Pons (tissue), 1 donor: ENCODE results near the gene PTPRB.

Experiments
- DNase-seq: peaks from one replicate; pipeline ENCODE4 v3.0.0-alpha.2; 2016; ENCODE audit warnings: low spot score

PTPRB gene

GRCh38 chr12:70592664-70593063, 44.6 kb downstream of the PTPRB start:
- no peak for DNase-seq

- no peak for DNase-seq
Measured at GRCh38 chr12:70590549-70591226, 46.5 kb downstream of the PTPRB start.

GRCh38 chr12:70590051-70590450, 47.2 kb downstream of the PTPRB start:
- peak; percentile 80 for DNase-seq

GRCh38 chr12:70584332-70584731, 52.9 kb downstream of the PTPRB start:
- no peak for DNase-seq

GRCh38 chr12:70583251-70583650, 54.0 kb downstream of the PTPRB start:
- DNase-seq, result no peak

- DNase-seq, result no peak
Measured at GRCh38 chr12:70581208-70581607, 56.0 kb downstream of the PTPRB start.

- no peak for DNase-seq
Measured at GRCh38 chr12:70577283-70577634, 60.0 kb downstream of the PTPRB start.

- DNase-seq, result peak; percentile 95
Measured at GRCh38 chr12:70576341-70577282, 60.6 kb downstream of the PTPRB start.

- no peak for DNase-seq
Measured at GRCh38 chr12:70571705-70572268, 65.4 kb downstream of the PTPRB start.

GRCh38 chr12:70571029-70571428, 66.2 kb downstream of the PTPRB start:
- no peak for DNase-seq

- DNase-seq, result no peak
Measured at GRCh38 chr12:70561550-70561949, 75.7 kb downstream of the PTPRB start.

GRCh38 chr12:70560671-70561070, 76.6 kb downstream of the PTPRB start:
- no peak for DNase-seq

GRCh38 chr12:70559390-70559789, 77.8 kb downstream of the PTPRB start:
- no peak for DNase-seq

GRCh38 chr12:70557583-70558191, 79.5 kb downstream of the PTPRB start:
- DNase-seq, result peak; percentile 98

- DNase-seq, result no peak
Measured at GRCh38 chr12:70556179-70556869, 80.9 kb downstream of the PTPRB start.

- no peak for DNase-seq
Measured at GRCh38 chr12:70555081-70555480, 82.1 kb downstream of the PTPRB start.

GRCh38 chr12:70553391-70553859, 83.8 kb downstream of the PTPRB start:
- DNase-seq, result no peak

GRCh38 chr12:70551731-70552130, 85.5 kb downstream of the PTPRB start:
- no peak for DNase-seq

GRCh38 chr12:70550180-70550577, 87.0 kb downstream of the PTPRB start:
- no peak for DNase-seq

- no peak for DNase-seq
Measured at GRCh38 chr12:70549340-70550179, 87.7 kb downstream of the PTPRB start.

GRCh38 chr12:70543444-70543843, 93.8 kb downstream of the PTPRB start:
- DNase-seq, result no peak
